IMR-90 (cell line): ENCODE measurements around the gene NCKAP5. TPM values are rescaled to one million over a fixed set of nuclear protein-coding genes. Genes with fewer than 3 reads are reported as not detected.
A peak's percentile ranks its signal among the peaks of the same experiment; 100 is the strongest.

Experiments
- ATAC-seq: fragments of 200-7000 bp; cut with Tn5 transposase; 2 replicates; pipeline ENCODE4 v1.9.1; 2020; ENCODE audit warnings: low read depth, mild to moderate bottlenecking, moderate library complexity
- BruUV-seq: library from RNA; stranded (reverse); fragments of 400-500 nt; replicated peaks from 2 replicates; lab custom pipeline; 2021; lab: Mats Ljungman, UMichigan
- CTCF ChIA-PET: fragments of 300-600 bp; formaldehyde crosslinking; extraction: SDS; loops from one replicate; lab custom pipeline; 2021; ENCODE audit warnings: antibody characterized with exemption; lab: Yijun Ruan, JAX
- POLR2A ChIA-PET: fragments of 300-600 bp; sonication (Branson Sonifier 250); formaldehyde crosslinking; loops from one replicate; lab custom pipeline; 2022; ENCODE audit warnings: antibody characterized with exemption; ENCODE audit not compliant: unreplicated experiment; lab: Charles Lee
- DNase-seq: peaks from one replicate; pipeline ENCODE4 v3.0.0; 2013
- H2AFZ ChIP-seq: replicated peaks from 2 replicates; pipeline ENCODE3; 2013; ENCODE audit warnings: low read length, mild to moderate bottlenecking; ENCODE audit not compliant: poor library complexity
- H2AK5ac ChIP-seq: 2 replicates; pipeline ENCODE4 v1.6.1; 2013; ENCODE audit warnings: low read depth, low read length, inconsistent platforms
- H2AK9ac ChIP-seq: replicated peaks from 2 replicates; pipeline ENCODE3; 2013; ENCODE audit warnings: mild to moderate bottlenecking, low read depth, low read length, moderate library complexity; ENCODE audit not compliant: poor library complexity
- H2BK120ac ChIP-seq: 2 replicates; pipeline ENCODE4 v1.6.1; 2013; ENCODE audit warnings: low read depth, low read length, inconsistent platforms
- H2BK15ac ChIP-seq: 3 replicates; pipeline ENCODE4 v1.6.1; 2013; ENCODE audit warnings: low read depth, low read length, inconsistent platforms
- H2BK20ac ChIP-seq: 2 replicates; pipeline ENCODE4 v1.6.1; 2013; ENCODE audit warnings: low read depth, mild to moderate bottlenecking, inconsistent platforms, low read length, moderate library complexity
- H2BK5ac ChIP-seq: 2 replicates; pipeline ENCODE4 v1.6.1; 2013; ENCODE audit warnings: mild to moderate bottlenecking, low read depth, low read length, inconsistent platforms; ENCODE audit not compliant: poor library complexity, severe bottlenecking
- H3K14ac ChIP-seq: replicated peaks from 2 replicates; pipeline ENCODE4 v1.6.1; 2013; ENCODE audit warnings: low read depth, low read length, inconsistent platforms
- H3K18ac ChIP-seq: 2 replicates; pipeline ENCODE4 v1.6.1; 2013; ENCODE audit warnings: low read depth, low read length, control low read depth
- H3K23ac ChIP-seq: 2 replicates; pipeline ENCODE4 v1.6.1; 2013; ENCODE audit warnings: low read depth, low read length, inconsistent platforms
- H3K27ac ChIP-seq: 2 replicates; pipeline ENCODE4 v1.5.1; 2013; ENCODE audit warnings: mild to moderate bottlenecking, control low read depth, low read length; ENCODE audit not compliant: insufficient read depth
- H3K27me3 ChIP-seq: 2 replicates; pipeline ENCODE4 v1.6.1; 2013; ENCODE audit warnings: low read length; ENCODE audit not compliant: control insufficient read depth, insufficient read depth
- H3K36me3 ChIP-seq: 2 replicates; pipeline ENCODE4 v1.6.1; 2013; ENCODE audit warnings: low read length, mixed read lengths; ENCODE audit not compliant: control insufficient read depth, insufficient read depth
- H3K4ac ChIP-seq: 2 replicates; pipeline ENCODE4 v1.6.1; 2013; ENCODE audit warnings: low read depth, low read length, inconsistent platforms
- H3K4me1 ChIP-seq: 2 replicates; pipeline ENCODE4 v1.6.1; 2013; ENCODE audit warnings: low read length, mixed read lengths; ENCODE audit not compliant: control insufficient read depth, insufficient read depth
- H3K4me2 ChIP-seq: 2 replicates; pipeline ENCODE4 v1.6.1; 2013; ENCODE audit warnings: low read depth, mild to moderate bottlenecking, control low read depth, low read length, moderate library complexity
- H3K4me3 ChIP-seq: 2 replicates; pipeline ENCODE4 v1.5.1; 2013; ENCODE audit warnings: low read depth, mild to moderate bottlenecking, control low read depth, low read length, moderate library complexity; ENCODE audit not compliant: insufficient read depth
- H3K56ac ChIP-seq: 2 replicates; pipeline ENCODE4 v1.6.1; 2013; ENCODE audit warnings: low read length, inconsistent platforms; ENCODE audit not compliant: insufficient read depth; ENCODE audit errors: extremely low read depth
- H3K79me1 ChIP-seq, 2 experiments: 2 replicates each; pipeline ENCODE4 v1.6.1; 2013; ENCODE audit warnings: low read length in 2 of 2, inconsistent platforms in 1 of 2, low read depth in 1 of 2
- H3K9ac ChIP-seq: 2 replicates; pipeline ENCODE4 v1.6.1; 2013; ENCODE audit warnings: low read depth, low read length, control low read depth
- H3K9me1 ChIP-seq: 2 replicates; pipeline ENCODE4 v1.6.1; 2013; ENCODE audit warnings: low read length, inconsistent platforms; ENCODE audit not compliant: insufficient read depth
- H3K9me3 ChIP-seq: 2 replicates; pipeline ENCODE4 v1.6.1; 2013; ENCODE audit warnings: low read length; ENCODE audit not compliant: control insufficient read depth, insufficient read depth
- H4K20me1 ChIP-seq: 2 replicates; pipeline ENCODE4 v1.6.1; 2013; ENCODE audit warnings: low read length, inconsistent platforms; ENCODE audit not compliant: insufficient read depth
- H4K5ac ChIP-seq: 2 replicates; pipeline ENCODE4 v1.6.1; 2013; ENCODE audit warnings: mild to moderate bottlenecking, low read depth, low read length, control low read depth
- H4K8ac ChIP-seq, 2 experiments: 2 replicates each; pipeline ENCODE4 v1.6.1; 2013; ENCODE audit warnings: low read depth in 2 of 2, low read length in 2 of 2, control low read depth in 1 of 2, inconsistent platforms in 1 of 2
- H4K91ac ChIP-seq: 2 replicates; pipeline ENCODE4 v1.6.1; 2013; ENCODE audit warnings: low read depth, low read length, inconsistent platforms; ENCODE audit not compliant: insufficient read depth
- BHLHE40 ChIP-seq: fragments of 150-350 bp; IDR thresholded peaks from 2 replicates; pipeline ENCODE4 v1.6.1; 2016; ENCODE audit warnings: mild to moderate bottlenecking, low read depth, low read length
- FOS ChIP-seq: fragments of 150-350 bp; IDR thresholded peaks from 2 replicates; pipeline ENCODE4 v1.6.1; 2016; ENCODE audit warnings: low read depth, low read length
- MAFK ChIP-seq: IDR thresholded peaks from 2 replicates; pipeline ENCODE4 v1.6.1; 2012; ENCODE audit warnings: low read depth, low read length, improper control_type of control experiment
- MAZ ChIP-seq: IDR thresholded peaks from 2 replicates; pipeline ENCODE4 v1.6.1; 2012; ENCODE audit warnings: low read depth, mild to moderate bottlenecking, low read length, improper control_type of control experiment, moderate library complexity, borderline replicate concordance
- NFE2L2 ChIP-seq: fragments of 150-350 bp; IDR thresholded peaks from 2 replicates; pipeline ENCODE4 v1.6.1; 2016; ENCODE audit warnings: low read depth, mild to moderate bottlenecking, low read length
- POLR2A ChIP-seq: IDR thresholded peaks from 2 replicates; pipeline ENCODE4 v1.6.1; 2012; ENCODE audit warnings: mild to moderate bottlenecking, low read depth, low read length
- RAD21 ChIP-seq: IDR thresholded peaks from 2 replicates; pipeline ENCODE4 v1.6.1; 2012; ENCODE audit warnings: low read length, improper control_type of control experiment
- RFX5 ChIP-seq: IDR thresholded peaks from 2 replicates; pipeline ENCODE4 v1.8.0; 2012; ENCODE audit warnings: low read depth, mild to moderate bottlenecking, low read length, moderate library complexity
- USF2 ChIP-seq: fragments of 150-350 bp; IDR thresholded peaks from 2 replicates; pipeline ENCODE4 v1.6.1; 2017; ENCODE audit warnings: mild to moderate bottlenecking, antibody characterized with exemption, low read length, low read depth
- WGBS, 2 experiments: methylation state at CpG; one replicate each; pipeline versions ENCODE4 v1.1.5 to v1.1.7; 2013; ENCODE audit warnings: missing lambda C conversion rate in 2 of 2; ENCODE audit not compliant: insufficient read length in 1 of 2; ENCODE audit errors: extremely low coverage in 2 of 2; 5-methylcytosine and 5-hydroxymethylcytosine counted together
- dilution Hi-C: fragments of 300-500 bp; cut with HindIII; formaldehyde crosslinking; loops from one replicate; pipeline ENCODE4 v1.14.3; 2018; ENCODE audit warnings: low sequenced_read_pairs; ENCODE audit not compliant: unreplicated experiment
- in situ Hi-C: fragments of 300-500 bp; cut with MboI; formaldehyde crosslinking; loops from 3 replicates; pipeline ENCODE4 v1.14.3; 2019; ENCODE audit warnings: low sequenced_read_pairs, inconsistent platforms, mixed read lengths
- intact Hi-C: fragments of 100-400 bp; cut with micrococcal nuclease; formaldehyde crosslinking; loops from 2 replicates; pipeline ENCODE4 v1.10.0; 2022
- polyA plus RNA-seq, 3 experiments: library from polyadenylated mRNA; depleted of rRNA; stranded (reverse); fragments of >200 nt; gene quantifications; 2 replicates each; pipeline ENCODE4 v1.2.3, GENCODE V29; 2012; ENCODE audit warnings: low replicate concordance in 1 of 3
- total RNA-seq: library from RNA; depleted of rRNA; stranded (reverse); fragments of >200 nt; gene quantifications from 2 replicates; pipeline ENCODE4 v1.2.3, GENCODE V29; 2012

NCKAP5 gene
- total and polyA plus RNA-seq, 2 of the 4 experiments (the other 2 are of a cell fraction): 2.7 to 3.9 TPM

- peak overlapping the region; percentile 98 for H2BK20ac ChIP-seq
- no peak overlapping the region for H2AK9ac ChIP-seq
- H3K18ac ChIP-seq: peak overlapping the region; percentile 89
- peak overlapping the region; percentile 78 for H3K14ac ChIP-seq
- no peak overlapping the region for H3K4me3 ChIP-seq
- dilution Hi-C loops: no loop called here
- peak overlapping the region; percentile 83 for H3K4ac ChIP-seq
- H3K27ac ChIP-seq: peak overlapping the region; percentile 92
- peaks cover 34% of the 10 kb centered on the region for H3K4me1 ChIP-seq
- peak overlapping the region; percentile 99 for H4K91ac ChIP-seq
- TF ChIP-seq FOS: peak; percentile 98
- peak; percentile 58 for TF ChIP-seq NFE2L2
- peak; percentile 42; the same call in 1 of the 2 replicates for TF ChIP-seq POLR2A
- no peak for TF ChIP-seq USF2
- peak; percentile 53; the same call in 1 of the 2 replicates for TF ChIP-seq MAFK
- TF ChIP-seq RFX5: no peak
- TF ChIP-seq MAZ: no peak
- peak; percentile 22 for TF ChIP-seq RAD21
- TF ChIP-seq BHLHE40: no peak; the same call in 1 of the 2 replicates
- peak overlapping the region; percentile 78 for H4K5ac ChIP-seq
- peak; percentile 98 for DNase-seq
- peak overlapping the region; percentile 83 to 95 for H4K8ac ChIP-seq
- peak overlapping the region; percentile 1; the same call in 1 of the 2 replicates for H3K4me2 ChIP-seq
- peak overlapping the region; percentile 96 for H2AK5ac ChIP-seq
- H4K20me1 ChIP-seq: no peaks in the 10 kb centered on the region
- H3K36me3 ChIP-seq: no peaks in the 10 kb centered on the region
- H3K23ac ChIP-seq: peak overlapping the region; percentile 52
- H3K9me1 ChIP-seq: peaks cover 16% of the 10 kb centered on the region
- ChIA-PET POLR2A (no interaction called here), CTCF (interaction anchor here (0.6 to 1.1 kb wide), 4 partner anchors 38 to 463 kb away, joined by 3 to 5 read pairs (median 3); no protein-coding TSS in a partner anchor)
- intact Hi-C loops: loop anchor here (5.0 kb wide), 1 partner anchor 95 kb away; no protein-coding TSS in a partner anchor
- TSS peak; percentile 97 for BruUV-seq
- in situ Hi-C loops: no loop called here
- peaks cover 0 to 25% of the 10 kb centered on the region in 2 experiments; a peak in 2 of 4 replicates for H3K79me1 ChIP-seq
- H2BK15ac ChIP-seq: peak overlapping the region; percentile 69
- H2AFZ ChIP-seq: peak overlapping the region; percentile 38
- 27% methylated on average over 5 of the region's 7 CpGs; no CpG with 5 or more reads in 1 of the 2 experiments for WGBS, 2 experiments
- ATAC-seq: peak; percentile 59
- peak overlapping the region; percentile 91 for H2BK120ac ChIP-seq
- H3K27me3 ChIP-seq: no peaks in the 10 kb centered on the region
- no peaks in the 10 kb centered on the region for H3K9me3 ChIP-seq
- peak overlapping the region; percentile 69 for H3K9ac ChIP-seq
- peak overlapping the region; percentile 89 for H3K56ac ChIP-seq
- H2BK5ac ChIP-seq: peak overlapping the region; percentile 89
These were observed 241.4 kb downstream of the NCKAP5 start for GRCh38 chr2:133326652-133327397.
